Activated CD8-positive, alpha-beta memory T cell treated with anti-CD3 and anti-CD28 coated beads for 36 hours (primary cell): Measurements from ENCODE around the gene TTC21B. TPM values are rescaled to one million over a fixed set of nuclear protein-coding genes. Genes with fewer than 3 reads are reported as not detected.
"Not testable (repeated sequence)": the region's sequence is repeated elsewhere in the genome, so short reads cannot be mapped to it uniquely, and the experiment has no call there.

ENCODE experiments used
- CTCF ChIA-PET: fragments of 350-600 bp; sonication (Branson Sonifier 250); formaldehyde crosslinking; loops from one replicate; lab custom pipeline; 2021; ENCODE audit warnings: antibody characterized with exemption; lab: Charles Lee
- POLR2A ChIA-PET: fragments of 350-600 bp; sonication (Branson Sonifier 250); formaldehyde crosslinking; loops from one replicate; lab custom pipeline; 2021; ENCODE audit warnings: antibody characterized with exemption; lab: Charles Lee
- total RNA-seq, 2 experiments: library from RNA; stranded (reverse); gene quantifications; one replicate each; pipeline ENCODE4 v1.2.3, GENCODE V29; 2021

TTC21B gene
- total RNA-seq, 2 experiments from 2014 or later, result 18.6 to 19.1 TPM

DNA sequence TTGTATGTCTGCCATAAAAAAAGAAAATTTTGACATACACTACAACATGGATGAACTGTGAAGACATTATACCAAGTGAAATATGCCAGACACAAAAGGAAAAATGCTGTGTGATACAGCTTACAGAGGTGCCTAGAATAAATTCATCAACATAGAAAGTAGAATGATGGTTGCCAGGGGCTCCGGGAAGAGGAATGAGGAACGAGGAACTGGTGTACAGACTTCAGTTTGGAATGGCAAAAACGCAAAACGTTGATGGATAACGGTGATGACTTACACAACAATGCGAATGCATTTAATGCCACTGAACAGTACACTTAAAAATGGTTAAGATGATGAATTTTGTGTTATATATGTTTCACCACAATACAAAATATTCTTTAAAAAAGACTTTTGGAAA is 61.0 kb downstream of the TTC21B start:
- ChIA-PET CTCF (no interaction called here), POLR2A (no interaction called here)

DNA sequence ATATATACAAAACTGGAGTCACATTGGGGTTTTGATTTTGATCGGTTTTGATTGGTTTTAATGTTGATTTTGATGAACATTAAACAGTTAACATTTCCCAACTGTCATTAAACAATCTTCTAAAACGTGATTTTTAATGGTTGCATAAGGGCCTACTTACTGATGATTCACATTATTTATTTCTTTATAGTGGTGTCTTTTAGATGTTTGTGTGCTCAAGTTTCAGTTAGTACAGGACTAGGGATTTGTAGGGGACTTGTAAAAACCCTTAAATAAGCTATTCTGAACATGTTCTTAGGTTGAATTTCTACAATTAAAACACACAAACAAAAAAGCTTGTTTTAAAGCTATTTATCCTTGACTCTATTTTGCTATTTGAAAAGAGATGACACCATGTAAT is 61.6 kb downstream of the TTC21B start:
- ChIA-PET CTCF (interaction anchor here (0.6 kb wide), 1 partner anchor 8 kb away, joined by 5 read pairs; no protein-coding TSS in a partner anchor), POLR2A (no interaction called here)

DNA sequence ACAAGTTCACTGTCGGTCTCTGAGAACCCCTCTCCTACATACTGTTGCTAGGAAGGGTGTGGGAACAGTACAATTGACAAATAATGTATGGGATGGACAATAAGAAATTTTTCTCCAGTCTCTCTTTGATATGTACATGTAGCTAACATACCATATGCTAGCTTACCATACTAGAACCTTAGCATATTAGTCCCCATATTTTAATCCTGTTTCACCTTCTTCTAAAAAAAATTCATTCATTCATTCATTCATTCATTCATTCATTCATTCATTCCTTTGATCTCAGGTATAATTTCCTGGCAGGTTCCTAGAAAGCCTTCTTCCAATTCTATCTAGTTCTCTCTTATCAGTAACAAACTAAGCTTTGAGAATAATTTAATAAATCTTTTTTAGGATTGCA is 62.2 kb downstream of the TTC21B start:
- POLR2A ChIA-PET, result no interaction called here
- CTCF ChIA-PET, result interaction anchor here (0.6 kb wide), 1 partner anchor 9 kb away, joined by 5 read pairs; no protein-coding TSS in a partner anchor

DNA sequence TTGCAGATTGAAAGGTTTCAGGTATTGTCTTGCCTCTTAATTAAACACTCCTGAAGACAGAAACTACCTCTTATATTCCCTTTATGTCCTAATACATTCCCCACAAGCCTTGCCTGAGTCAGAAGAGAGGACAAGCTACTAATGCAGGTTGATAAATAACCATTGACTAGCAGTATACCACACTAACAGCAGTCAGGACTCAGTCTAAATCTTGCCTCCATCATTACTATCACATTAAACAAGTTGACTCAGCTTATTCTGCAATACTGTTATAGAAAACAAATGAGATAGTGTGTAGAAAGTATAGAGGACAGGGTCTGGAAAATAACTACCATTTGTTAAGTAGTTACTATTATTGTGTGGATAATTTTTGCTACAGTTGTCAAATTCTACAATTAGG is 63.8 kb downstream of the TTC21B start:
- ChIA-PET CTCF (no interaction called here), POLR2A (no interaction called here)

DNA sequence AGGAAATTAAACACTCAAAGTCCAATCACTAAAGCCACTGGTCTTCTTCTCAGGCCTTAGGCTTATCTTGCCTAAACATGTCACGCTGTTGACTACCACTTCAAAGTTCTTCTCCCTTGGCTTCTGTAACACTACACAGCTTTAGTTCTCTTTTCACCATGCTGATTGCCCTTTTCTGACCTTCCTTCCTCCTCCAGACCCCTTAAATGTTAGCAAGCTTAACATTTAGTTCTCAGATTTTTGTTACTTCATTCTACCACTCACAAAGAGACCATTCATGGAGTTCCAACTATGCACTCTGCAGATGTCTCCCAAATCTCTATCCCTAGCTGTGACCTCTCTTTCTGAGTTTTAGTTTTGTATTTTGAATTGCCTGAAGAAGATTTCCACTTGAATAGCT is 64.4 kb downstream of the TTC21B start:
- ChIA-PET CTCF (no interaction called here), POLR2A (no interaction called here)

DNA sequence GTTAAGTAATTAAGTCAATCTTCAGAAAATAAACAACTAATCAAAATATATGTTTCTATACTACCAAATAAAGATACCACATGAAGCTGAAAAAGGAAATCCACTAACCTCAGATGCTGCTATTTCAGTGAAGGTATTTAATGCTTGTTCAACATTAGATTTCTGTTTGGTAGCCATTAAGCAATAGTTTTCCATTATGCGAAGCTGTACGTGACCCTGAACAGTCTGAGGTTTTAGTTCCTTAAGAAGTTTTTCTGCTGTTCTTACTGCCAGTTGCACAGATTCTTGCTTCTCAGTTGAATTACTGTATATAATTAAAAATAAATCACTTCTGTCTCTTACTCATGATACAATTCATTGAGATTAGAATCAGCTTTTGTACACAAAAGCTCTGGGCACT is 65.4 kb downstream of the TTC21B start:
- ChIA-PET CTCF (no interaction called here), POLR2A (interaction anchor here (0.7 kb wide), 1 partner anchor 93 kb away, joined by 4 read pairs; no protein-coding TSS in a partner anchor)

DNA sequence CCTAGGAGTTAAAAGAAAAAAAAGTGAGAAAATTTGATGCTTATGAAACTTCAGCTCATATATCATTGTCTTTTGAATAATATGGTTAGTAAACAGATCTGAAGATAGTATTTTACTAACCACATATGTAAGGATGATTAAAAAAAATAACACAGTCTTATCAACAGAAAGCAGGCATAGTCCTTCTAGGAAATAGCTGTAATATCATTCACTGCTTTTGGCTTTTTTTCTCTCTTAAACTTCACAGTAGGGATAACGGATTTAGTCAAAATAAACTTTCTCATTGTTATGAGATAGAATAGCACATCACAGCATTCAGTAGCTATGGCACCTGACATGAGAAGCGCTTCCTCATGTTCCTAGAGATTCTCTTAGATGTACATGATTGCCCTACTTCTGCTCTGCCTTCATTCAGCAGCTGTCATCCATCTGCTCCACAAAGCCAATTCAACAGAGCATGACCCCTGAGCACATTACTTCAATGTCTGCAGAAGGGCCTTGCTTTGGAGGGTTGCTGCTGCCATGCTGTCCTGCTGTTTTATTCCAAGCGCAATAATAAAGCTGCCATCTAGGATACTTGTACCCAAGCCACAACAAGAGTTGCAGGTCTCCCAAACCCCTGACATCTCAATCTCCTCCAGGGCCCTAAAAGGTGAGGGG is 67.0 kb downstream of the TTC21B start:
- ChIA-PET POLR2A (no interaction called here), CTCF (interaction anchor here (1.6 kb wide), 1 partner anchor 50 kb away, joined by 3 read pairs; no protein-coding TSS in a partner anchor)

DNA sequence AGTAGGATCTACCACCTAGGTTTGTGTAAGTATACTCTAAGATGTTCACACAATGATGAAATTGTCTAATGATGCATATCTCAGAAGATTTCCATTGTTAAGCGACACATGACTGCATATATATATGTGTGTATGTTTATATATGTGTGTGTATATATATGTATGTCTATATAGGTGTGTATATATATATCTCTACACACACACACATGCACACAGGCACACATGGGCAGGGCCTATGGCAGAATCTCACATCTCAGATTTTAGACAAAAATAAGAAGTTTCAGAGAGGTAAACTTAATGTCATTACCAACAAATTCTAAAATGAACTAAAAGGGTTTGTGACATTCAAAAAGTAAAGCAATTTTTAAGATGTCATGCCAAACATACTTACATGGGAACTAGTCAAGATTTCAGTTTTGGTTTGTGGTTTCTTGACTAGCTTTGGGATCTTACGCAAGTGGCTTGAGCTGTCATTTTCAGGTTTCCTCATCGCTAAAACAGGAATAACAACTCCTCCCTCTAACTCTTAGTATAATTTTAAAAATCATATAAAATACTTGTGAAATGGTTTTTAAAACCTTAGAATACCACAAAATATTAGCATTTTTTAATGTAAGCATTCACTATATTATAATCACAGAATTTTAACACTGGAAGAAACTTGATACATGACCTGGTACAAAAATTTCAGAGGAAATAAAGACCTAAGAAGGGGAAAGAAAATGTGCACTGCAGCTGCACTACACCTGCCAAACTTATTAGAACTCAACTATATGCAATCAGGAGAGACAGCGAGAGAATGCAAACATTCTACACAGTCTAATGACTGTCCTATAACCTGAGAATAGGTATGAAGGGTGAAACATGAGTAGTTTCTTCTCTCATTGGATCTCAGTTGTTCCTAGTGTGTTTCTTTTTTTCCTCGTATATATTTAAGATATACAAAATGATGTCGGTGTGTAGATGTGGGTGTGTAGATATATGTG is 75.7 kb downstream of the TTC21B start:
- CTCF ChIA-PET, result no interaction called here
- POLR2A ChIA-PET, result no interaction called here

DNA sequence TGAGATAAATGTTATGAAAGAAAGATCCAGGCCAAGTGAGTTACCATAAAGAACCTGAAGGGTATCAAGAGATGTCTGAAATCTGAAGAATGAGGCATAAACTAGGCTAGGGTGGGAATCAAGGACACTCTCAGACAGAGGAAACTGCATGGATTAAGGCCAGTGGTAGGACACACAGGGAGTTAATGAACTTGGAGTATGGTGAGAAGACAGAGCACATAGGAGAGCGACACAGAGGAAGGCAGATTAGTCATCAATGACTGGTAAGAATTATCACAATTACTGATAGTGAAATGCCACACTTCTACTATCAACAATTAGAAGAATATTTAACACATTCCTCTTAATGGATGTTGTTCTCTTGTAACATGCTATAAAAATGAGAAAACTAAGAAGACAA is 76.9 kb downstream of the TTC21B start:
- CTCF ChIA-PET, result no interaction called here

DNA sequence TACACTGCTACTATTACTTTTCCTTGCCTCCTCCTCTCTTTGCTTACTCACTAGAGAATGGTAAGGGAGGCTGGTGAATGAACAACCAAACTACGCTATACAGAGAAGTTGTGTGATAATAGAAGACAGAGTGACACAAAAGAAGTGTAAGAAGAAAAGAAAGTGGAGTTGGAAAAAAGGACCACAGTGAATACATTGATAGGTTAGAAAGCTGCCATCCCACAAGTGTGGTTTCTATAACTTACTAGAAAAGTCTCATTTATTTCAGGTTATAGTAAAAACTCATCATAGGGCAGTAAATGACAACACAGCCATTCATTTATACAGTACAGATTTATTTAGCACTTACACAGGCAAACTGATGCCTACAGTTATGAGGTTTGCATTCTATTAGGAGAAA is 77.3 kb downstream of the TTC21B start:
- ChIA-PET POLR2A (interaction anchor here (0.5 kb wide), 1 partner anchor 136 kb away, joined by 3 read pairs; no protein-coding TSS in a partner anchor), CTCF (no interaction called here)

More for the DNA sequence above, 76.9 kb downstream of the TTC21B start:
- POLR2A ChIA-PET, result interaction anchor here (0.5 kb wide), 1 partner anchor 136 kb away, joined by 3 read pairs; no protein-coding TSS in a partner anchor

DNA sequence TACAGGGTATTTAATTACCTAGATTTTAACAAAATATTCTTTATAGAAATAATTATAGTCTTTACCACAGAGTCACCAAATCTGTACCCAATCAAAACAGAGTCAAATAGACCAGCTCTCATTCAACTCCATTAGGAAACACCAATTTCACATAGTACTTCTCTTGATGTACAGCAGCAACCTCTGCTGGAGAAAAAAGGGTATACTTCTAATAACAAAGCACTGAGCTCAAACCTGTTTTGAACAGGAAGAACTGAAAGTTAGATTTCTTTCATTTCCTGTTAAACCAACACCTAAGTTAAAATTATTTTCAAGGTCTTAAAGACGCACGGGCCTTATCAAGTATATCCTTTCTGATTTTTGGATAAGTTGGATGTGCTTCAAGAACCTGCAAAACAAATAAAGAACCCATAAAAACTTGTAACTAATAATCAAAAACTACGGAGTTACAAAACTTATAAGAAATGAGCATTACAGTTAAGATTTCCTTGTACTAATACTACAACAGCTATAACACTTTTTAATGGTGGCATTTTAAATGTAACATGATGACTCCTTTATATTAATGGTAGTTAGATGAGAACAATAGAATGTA is 79.0 kb downstream of the TTC21B start:
- CTCF ChIA-PET, result interaction anchor here (1.0 to 1.9 kb wide), 2 partner anchors 10 to 96 kb away, joined by 4 to 5 read pairs; no protein-coding TSS in a partner anchor
- POLR2A ChIA-PET, result no interaction called here

DNA sequence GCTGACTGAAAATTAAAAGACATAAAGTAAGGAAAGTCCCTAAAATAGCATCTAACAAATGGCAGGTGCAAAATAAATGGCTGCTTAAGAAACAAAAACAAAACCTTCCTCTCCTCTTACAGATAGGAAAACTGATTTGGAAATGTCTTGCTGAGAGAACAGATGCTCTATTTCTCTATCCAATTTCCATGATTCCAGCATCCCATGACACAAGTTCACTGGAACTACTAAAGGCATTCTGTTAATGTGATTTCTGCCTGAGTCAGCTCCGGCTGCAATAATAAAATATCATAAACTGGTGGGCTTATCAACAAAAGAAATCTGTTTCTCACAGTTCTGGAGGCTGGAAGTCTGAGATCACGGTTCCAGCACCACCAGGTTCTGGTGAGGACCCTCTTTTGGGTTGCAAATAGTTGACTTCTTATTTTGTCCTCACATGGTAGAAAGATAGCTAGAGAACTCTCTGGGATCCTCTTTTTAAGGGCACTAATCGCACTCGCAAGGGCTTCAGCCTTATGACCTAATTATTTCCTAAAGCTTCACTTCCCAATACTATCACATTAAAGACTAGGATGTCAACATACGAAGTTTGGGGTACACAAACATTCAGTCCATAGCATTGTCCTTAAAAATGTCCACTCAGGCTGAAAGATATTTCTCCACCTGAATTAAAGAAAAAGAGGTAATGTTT is 81.3 kb downstream of the TTC21B start:
- POLR2A ChIA-PET, result no interaction called here
- CTCF ChIA-PET, result interaction anchor here (0.7 kb wide), 1 partner anchor 32 kb away, joined by 3 read pairs; no protein-coding TSS in a partner anchor

DNA sequence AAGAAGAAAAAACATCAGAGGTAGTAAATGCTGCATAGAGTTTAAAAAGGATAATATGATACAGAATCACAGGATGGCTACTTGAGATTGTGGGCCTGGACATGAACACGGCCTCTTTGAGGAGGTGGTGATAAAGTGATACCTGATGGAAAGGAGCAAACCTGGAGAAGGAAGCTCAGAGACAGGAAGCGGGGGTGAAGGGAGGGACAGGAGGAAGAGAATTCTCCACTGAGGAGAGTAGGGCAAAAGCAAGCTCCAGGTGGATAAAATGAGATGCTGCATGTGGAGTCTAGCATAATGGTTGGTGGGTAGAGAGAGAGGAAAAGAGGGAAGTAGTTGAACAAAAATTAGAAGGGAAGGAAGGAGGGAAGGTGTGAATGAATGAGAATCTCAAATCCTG is 82.6 kb downstream of the TTC21B start:
- ChIA-PET CTCF (no interaction called here), POLR2A (no interaction called here)

DNA sequence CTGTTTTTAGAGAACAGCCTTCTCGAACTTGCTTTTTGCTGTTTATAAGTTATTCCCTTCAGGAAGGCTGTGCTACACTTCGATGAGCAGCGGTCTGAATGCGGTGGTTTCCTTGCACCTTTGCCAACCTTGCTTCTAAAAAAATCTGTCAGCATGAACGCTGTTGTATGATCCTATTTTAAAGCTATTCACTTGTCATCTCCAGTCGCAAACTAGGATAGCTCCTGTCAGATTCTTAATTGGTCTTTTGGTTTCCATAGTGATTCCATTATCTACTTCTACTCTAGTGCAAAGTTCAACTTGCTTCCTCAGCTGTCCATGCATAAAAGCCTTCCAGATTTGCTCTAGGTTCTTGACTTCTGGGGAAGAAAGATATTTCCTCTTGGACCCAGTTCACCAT is 83.2 kb downstream of the TTC21B start:
- POLR2A ChIA-PET, result no interaction called here
- CTCF ChIA-PET, result no interaction called here

DNA sequence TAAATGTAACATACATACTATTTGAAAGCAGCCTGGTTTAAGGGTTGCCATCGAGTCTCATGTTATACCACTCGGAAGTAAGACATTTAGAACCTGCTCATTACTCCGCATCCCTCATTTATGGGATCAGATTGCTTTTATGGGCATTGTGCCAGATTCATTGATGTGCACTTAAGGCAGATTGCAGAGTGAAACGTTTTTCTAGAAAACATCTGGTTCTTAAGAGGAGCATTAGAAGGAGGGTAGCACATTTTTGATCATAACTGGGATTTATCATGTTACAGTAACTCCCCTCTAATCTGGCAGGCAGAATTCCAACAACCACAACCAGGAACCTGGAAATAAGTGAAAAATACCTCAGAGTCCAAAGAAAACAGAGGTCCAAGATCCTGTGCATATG is 85.4 kb downstream of the TTC21B start:
- POLR2A ChIA-PET, result no interaction called here

DNA sequence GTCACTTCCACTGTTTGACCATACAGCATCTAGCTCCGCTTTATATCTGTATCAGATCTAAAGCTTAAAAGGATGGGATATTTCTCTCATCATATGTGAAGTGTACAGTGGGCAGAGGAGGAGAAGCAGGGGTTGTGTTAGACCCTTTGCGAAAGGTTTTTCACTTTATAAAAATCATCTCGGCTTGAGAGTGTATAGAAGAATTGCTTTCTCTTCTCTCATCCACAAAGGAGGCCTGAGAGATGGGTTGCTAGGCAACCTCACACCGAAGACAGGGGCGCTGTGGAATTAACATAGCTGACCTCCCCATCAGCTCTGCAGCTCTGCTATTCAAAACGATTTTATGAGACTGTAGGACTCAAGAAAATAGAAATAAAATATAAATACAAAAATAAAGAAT is 89.3 kb downstream of the TTC21B start:
- POLR2A ChIA-PET, result interaction anchor here (0.5 kb wide), 1 partner anchor 70 kb away, joined by 4 read pairs; no protein-coding TSS in a partner anchor
- CTCF ChIA-PET, result interaction anchor here (1.2 kb wide), 1 partner anchor 10 kb away, joined by 4 read pairs; no protein-coding TSS in a partner anchor

More for the DNA sequence above, 85.4 kb downstream of the TTC21B start:
- CTCF ChIA-PET, result no interaction called here

DNA sequence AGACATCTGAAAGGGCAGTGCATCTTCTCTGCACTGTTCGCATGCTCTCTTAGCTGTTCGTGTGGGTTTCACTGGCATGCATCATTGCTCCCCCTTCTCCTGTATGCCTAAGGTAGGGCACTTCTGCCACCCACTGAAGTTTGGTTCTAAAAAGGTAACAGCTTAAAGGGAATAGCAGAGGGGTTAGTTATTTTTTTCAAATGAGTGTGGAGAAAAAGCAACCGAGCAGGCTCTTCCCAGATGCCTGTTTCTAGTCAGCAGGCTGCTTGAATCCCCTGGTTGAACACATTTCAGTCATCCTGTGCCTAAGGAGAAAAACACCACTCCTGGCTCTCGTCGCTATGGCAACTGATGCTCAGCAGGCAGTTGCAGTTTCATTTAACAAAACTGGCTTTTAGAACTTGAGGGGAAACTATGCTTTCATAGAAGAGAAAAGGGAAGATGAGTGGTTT is 89.7 kb downstream of the TTC21B start:
- POLR2A ChIA-PET, result no interaction called here

DNA sequence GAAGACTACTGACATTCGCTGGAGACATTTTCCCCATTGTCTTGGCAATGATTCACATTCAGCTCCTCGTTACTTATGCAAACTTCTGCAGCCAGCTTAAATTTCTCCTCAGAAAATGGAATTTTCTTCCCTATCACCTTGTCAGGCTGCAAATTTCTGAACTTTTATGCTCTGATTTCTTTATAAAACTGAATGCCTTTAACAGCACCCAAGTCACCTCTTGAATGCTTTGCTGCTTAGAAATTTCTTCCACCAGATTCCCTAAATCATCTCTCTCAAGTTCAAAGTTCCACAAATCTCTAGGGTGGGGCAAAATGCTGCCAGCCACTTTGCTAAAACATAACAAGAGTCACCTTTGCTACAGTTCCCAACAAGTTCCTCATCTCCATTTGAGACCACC is 92.5 kb downstream of the TTC21B start:
- CTCF ChIA-PET, POLR2A ChIA-PET: not testable (repeated sequence)

More for the DNA sequence above, 89.7 kb downstream of the TTC21B start:
- CTCF ChIA-PET, result interaction anchor here (1.2 kb wide), 1 partner anchor 10 kb away, joined by 4 read pairs; no protein-coding TSS in a partner anchor

DNA sequence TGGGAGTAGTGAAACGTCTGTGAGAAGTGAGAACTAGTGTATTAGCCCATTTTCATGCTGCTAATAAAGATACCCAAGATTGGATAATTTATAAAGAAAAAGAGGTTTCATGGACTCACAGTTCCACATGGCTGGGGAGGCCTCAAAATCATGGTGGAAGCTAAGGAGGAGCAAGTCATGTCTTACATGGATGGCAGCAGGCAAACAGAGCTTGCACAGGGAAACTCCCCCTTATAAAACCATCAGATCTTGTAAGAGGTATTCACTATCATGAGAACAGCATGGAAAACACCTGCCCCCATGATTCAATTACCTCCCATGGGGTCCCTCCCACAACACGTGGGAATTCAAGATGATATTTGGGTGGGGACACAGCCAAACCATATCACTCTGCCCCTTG is 93.9 kb downstream of the TTC21B start:
- CTCF ChIA-PET, POLR2A ChIA-PET: not testable (repeated sequence)
